ENCODE results near the gene LIN7B. TPM values are rescaled to one million over a fixed set of nuclear protein-coding genes. Genes with fewer than 3 reads are reported as not detected.

Gene LIN7B
- total RNA-seq, 1 experiment from 2014 or later, result 4.2 TPM

DNA sequence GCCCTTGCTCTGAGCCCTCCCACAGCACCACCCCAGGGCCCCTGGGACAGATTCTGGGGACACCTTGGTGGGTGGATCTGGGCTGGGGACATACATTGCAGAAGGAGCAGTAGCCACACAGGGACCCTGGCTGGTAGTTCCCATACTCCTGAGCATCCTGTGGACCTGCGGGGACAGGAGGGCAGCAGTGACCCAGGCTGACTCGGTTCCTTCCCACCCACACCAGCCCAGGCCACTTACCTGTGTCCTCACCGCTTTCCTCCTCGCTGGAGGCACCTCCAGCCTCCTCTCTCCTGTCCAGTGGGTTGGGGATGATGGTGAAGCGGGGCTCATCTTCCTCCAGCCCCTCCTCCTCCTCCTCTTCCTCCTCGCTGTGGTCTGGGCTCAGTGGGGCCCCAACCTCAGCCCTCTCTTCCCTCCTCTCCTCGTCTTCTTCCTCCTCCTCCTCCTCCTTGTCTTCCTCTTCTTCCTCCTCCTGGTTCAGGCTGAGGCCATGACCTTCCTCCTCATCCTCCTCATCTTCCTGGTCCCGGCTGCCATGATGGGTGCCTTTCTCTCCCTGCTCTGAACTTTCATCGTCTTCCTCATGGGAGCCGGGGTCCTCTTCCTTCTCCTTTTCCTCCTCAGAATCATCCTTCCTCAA, 39.1 kb downstream of the LIN7B start:
- Mint-ChIP-seq H3K36me3 (ENCODE audit: insufficient read depth in 1 of 3, low read depth in 3 of 3) (peaks cover 0 to 10% (median 0%) of the 10 kb centered on the region in 3 experiments; a peak in 3 of 7 replicates), H3K27ac (no peak overlapping the region), H3K4me3 (no peak overlapping the region; a peak in 1 of 5 replicates), H3K27me3 (ENCODE audit: low read depth) (peaks cover 49% of the 10 kb centered on the region), H3K4me1 (peaks cover 19 to 48% of the 10 kb centered on the region in 2 experiments), H3K9me3 (peaks cover 0 to 6% of the 10 kb centered on the region in 2 experiments; a peak in 3 of 5 replicates)
- Histone ChIP-seq H3K23me2 (ENCODE audit: insufficient read length, low read depth, low read length, poor library complexity, severe bottlenecking) (peaks cover 27% of the 10 kb centered on the region), H3K9ac (ENCODE audit: extremely low read depth, insufficient read length, low read length) (no peak overlapping the region), H4K8ac (replicated peaks; ENCODE audit: insufficient read length, low read depth, low read length) (no peak overlapping the region), H3K27me3 (ENCODE audit: insufficient read depth, low read length) (no peaks in the 10 kb centered on the region; the same call in 1 of the 2 replicates), H2AK5ac (ENCODE audit: insufficient read length, low read length) (no peak overlapping the region), H2BK5ac (ENCODE audit: insufficient read length, low read length) (no peak overlapping the region), H3K79me2 (ENCODE audit: insufficient read depth, low read length) (no peaks in the 10 kb centered on the region), H4K20me1 (ENCODE audit: control insufficient read depth, insufficient read depth, insufficient read length) (no peaks in the 10 kb centered on the region), H2BK20ac (ENCODE audit: low read depth, low read length, poor library complexity, severe bottlenecking) (no peak overlapping the region), H3K4ac (ENCODE audit: low read depth, low read length) (no peak overlapping the region), H3K14ac (ENCODE audit: insufficient read depth, low read length) (no peak overlapping the region), H2BK15ac (ENCODE audit: low read depth, low read length) (no peak overlapping the region), H4K5ac (ENCODE audit: insufficient read length, low read depth, low read length) (no peak overlapping the region), H3K79me1 (ENCODE audit: insufficient read depth, low read depth, low read length, poor library complexity, severe bottlenecking) (no peaks in the 10 kb centered on the region), H3K4me1 (ENCODE audit: insufficient read depth, low read length) (peaks cover 7% of the 10 kb centered on the region; the same call in 1 of the 2 replicates), H3K27ac (ENCODE audit: insufficient read length, low read depth, low read length) (no peak overlapping the region), H2BK120ac (ENCODE audit: low read depth, low read length, poor library complexity, severe bottlenecking) (no peak overlapping the region), H3K4me2 (ENCODE audit: insufficient read depth, insufficient read length, low read length) (no peak overlapping the region), H2AFZ (ENCODE audit: low read length) (no peak overlapping the region), H3K23ac (ENCODE audit: insufficient read length, low read depth, low read length) (no peak overlapping the region), H3K9me3 (ENCODE audit: control insufficient read depth, low read depth, low read length) (no peaks in the 10 kb centered on the region), H2BK12ac (ENCODE audit: insufficient read length, low read depth, low read length) (no peak overlapping the region), H3K56ac (ENCODE audit: insufficient read length, low read depth, low read length) (no peak overlapping the region), H3T11ph (ENCODE audit: low read length) (no peak overlapping the region), H3K18ac (ENCODE audit: insufficient read length, low read depth, low read length) (no peak overlapping the region), H4K91ac (ENCODE audit: insufficient read length, low read depth, low read length) (no peak overlapping the region)
- no CpG with 5 or more reads among the region's 10 CpGs for WGBS (ENCODE audit: extremely low coverage, insufficient read length, low lambda C conversion rate)
- TF ChIP-seq, protein P1, sequence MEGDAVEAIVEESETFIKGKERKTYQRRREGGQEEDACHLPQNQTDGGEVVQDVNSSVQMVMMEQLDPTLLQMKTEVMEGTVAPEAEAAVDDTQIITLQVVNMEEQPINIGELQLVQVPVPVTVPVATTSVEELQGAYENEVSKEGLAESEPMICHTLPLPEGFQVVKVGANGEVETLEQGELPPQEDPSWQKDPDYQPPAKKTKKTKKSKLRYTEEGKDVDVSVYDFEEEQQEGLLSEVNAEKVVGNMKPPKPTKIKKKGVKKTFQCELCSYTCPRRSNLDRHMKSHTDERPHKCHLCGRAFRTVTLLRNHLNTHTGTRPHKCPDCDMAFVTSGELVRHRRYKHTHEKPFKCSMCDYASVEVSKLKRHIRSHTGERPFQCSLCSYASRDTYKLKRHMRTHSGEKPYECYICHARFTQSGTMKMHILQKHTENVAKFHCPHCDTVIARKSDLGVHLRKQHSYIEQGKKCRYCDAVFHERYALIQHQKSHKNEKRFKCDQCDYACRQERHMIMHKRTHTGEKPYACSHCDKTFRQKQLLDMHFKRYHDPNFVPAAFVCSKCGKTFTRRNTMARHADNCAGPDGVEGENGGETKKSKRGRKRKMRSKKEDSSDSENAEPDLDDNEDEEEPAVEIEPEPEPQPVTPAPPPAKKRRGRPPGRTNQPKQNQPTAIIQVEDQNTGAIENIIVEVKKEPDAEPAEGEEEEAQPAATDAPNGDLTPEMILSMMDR (conservative IDR thresholded peaks at IDR 0.05), result no peak
- no peak for DNase-seq

All from H9 (cell line).